ENCODE results near the gene MKNK2.

- no peak for TF ChIP-seq CTCF (IDR thresholded peaks at IDR 0.05)
- no peak for TF ChIP-seq POLR2A (IDR thresholded peaks at IDR 0.05)
Observed at GRCh38 chr19:1997353-1998233, 53.5 kb downstream of the MKNK2 start.
